MCF 10A (cell line): ENCODE results near the gene U2AF2. TPM values are rescaled to one million over a fixed set of nuclear protein-coding genes. Genes with fewer than 3 reads are reported as not detected.

Experiments used
- BruUV-seq: library from RNA; stranded (reverse); fragments of 400-500 nt; replicated peaks from 2 replicates; lab custom pipeline; 2021; lab: Mats Ljungman, UMichigan
- CTCF ChIA-PET: fragments of 300-600 bp; sonication (Branson Sonifier 250); formaldehyde crosslinking; extraction: SDS; loops from one replicate; lab custom pipeline; 2021; ENCODE audit warnings: antibody characterized with exemption, inconsistent platforms; lab: Yijun Ruan, JAX
- POLR2A ChIA-PET: fragments of 300-600, 350-650 bp; sonication (Branson Sonifier 250); formaldehyde crosslinking; extraction: SDS; loops from one replicate; lab custom pipeline; 2020; ENCODE audit warnings: antibody characterized with exemption, inconsistent platforms; lab: Yijun Ruan, JAX
- DNase-seq: peaks from one replicate; pipeline ENCODE4 v3.0.0-alpha.2; 2018; ENCODE audit not compliant: unreplicated experiment
- H3K27ac Mint-ChIP-seq: one replicate; pipeline ENCODE4 v1.8.0; 2022; ENCODE audit warnings: mild to moderate bottlenecking, low read depth, mixed read lengths; ENCODE audit not compliant: unreplicated experiment
- H3K27me3 Mint-ChIP-seq: one replicate; pipeline ENCODE4 v1.8.0; 2022; ENCODE audit warnings: mixed read lengths; ENCODE audit not compliant: insufficient read depth, unreplicated experiment
- H3K36me3 Mint-ChIP-seq: one replicate; pipeline ENCODE4 v1.8.0; 2022; ENCODE audit warnings: mild to moderate bottlenecking, moderate library complexity, mixed read lengths; ENCODE audit not compliant: insufficient read depth, unreplicated experiment
- H3K4me1 Mint-ChIP-seq: one replicate; pipeline ENCODE4 v1.8.0; 2022; ENCODE audit warnings: mixed read lengths; ENCODE audit not compliant: insufficient read depth, unreplicated experiment
- H3K4me3 Mint-ChIP-seq: one replicate; pipeline ENCODE4 v1.8.0; 2022; ENCODE audit warnings: mild to moderate bottlenecking, moderate library complexity, mixed read lengths; ENCODE audit not compliant: unreplicated experiment
- H3K9me3 Mint-ChIP-seq: one replicate; pipeline ENCODE4 v1.8.0; 2022; ENCODE audit warnings: mixed read lengths; ENCODE audit not compliant: unreplicated experiment
- intact Hi-C: fragments of 100-400 bp; cut with micrococcal nuclease; formaldehyde crosslinking; loops from 2 replicates; pipeline ENCODE4 v1.14.1; 2022
- total RNA-seq: library from RNA; stranded (reverse); gene quantifications from 2 replicates; pipeline ENCODE4 v1.2.3, GENCODE V29; 2022
- TF ChIP-seq, protein P1 (sequence below): fragments of 200-600 bp; IDR thresholded peaks from one replicate; pipeline ENCODE4 v1.8.0; 2022; ENCODE audit warnings: antibody characterized with exemption, mild to moderate bottlenecking; ENCODE audit not compliant: unreplicated experiment

U2AF2 gene
- total RNA-seq, 1 experiment from 2014 or later = 280 TPM

- intact Hi-C loops = no loop called here
- peaks cover 29% of the 10 kb centered on the region for H3K4me1 Mint-ChIP-seq
- CTCF ChIA-PET = interaction anchor here (0.9 to 1.2 kb wide), 2 partner anchors 8 to 11 kb away, joined by 3 read pairs; no protein-coding TSS in a partner anchor
These were observed 5.6 kb downstream of the U2AF2 start for GRCh38 chr19:55660404-55660803.

DNA sequence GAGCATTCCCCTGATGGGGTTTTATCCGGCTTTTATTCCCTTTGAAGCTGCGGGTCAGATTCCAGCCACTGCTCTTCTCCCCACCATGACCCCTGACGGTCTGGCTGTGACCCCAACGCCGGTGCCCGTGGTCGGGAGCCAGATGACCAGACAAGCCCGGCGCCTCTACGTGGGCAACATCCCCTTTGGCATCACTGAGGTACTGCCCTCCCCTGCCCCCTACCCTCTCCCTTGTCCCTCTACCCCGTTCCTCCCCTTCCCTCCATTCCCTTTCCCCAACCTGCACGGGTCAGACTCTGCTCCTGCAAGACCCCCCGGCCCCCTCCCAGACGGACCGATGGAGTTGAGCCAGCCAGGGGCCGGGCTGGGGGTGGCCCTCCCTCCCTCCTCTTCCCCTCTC is 6.2 kb downstream of the U2AF2 start:
- CTCF ChIA-PET = interaction anchor here (1.2 kb wide), 1 partner anchor 11 kb away, joined by 3 read pairs; no protein-coding TSS in a partner anchor
- Mint-ChIP-seq H3K4me1 (peaks cover 27% of the 10 kb centered on the region), H3K36me3 (peaks cover 50% of the 10 kb centered on the region), H3K27me3 (no peaks in the 10 kb centered on the region), H3K9me3 (no peaks in the 10 kb centered on the region), H3K4me3 (no peak overlapping the region), H3K27ac (no peak overlapping the region)
- DNase-seq = no peak
- no TSS peak for BruUV-seq
- intact Hi-C loops = no loop called here
- TF ChIP-seq, protein P1, sequence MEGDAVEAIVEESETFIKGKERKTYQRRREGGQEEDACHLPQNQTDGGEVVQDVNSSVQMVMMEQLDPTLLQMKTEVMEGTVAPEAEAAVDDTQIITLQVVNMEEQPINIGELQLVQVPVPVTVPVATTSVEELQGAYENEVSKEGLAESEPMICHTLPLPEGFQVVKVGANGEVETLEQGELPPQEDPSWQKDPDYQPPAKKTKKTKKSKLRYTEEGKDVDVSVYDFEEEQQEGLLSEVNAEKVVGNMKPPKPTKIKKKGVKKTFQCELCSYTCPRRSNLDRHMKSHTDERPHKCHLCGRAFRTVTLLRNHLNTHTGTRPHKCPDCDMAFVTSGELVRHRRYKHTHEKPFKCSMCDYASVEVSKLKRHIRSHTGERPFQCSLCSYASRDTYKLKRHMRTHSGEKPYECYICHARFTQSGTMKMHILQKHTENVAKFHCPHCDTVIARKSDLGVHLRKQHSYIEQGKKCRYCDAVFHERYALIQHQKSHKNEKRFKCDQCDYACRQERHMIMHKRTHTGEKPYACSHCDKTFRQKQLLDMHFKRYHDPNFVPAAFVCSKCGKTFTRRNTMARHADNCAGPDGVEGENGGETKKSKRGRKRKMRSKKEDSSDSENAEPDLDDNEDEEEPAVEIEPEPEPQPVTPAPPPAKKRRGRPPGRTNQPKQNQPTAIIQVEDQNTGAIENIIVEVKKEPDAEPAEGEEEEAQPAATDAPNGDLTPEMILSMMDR = no peak
- POLR2A ChIA-PET = interaction anchor here (0.6 kb wide), 1 partner anchor 170 kb away, joined by 4 read pairs; no protein-coding TSS in a partner anchor

More at GRCh38 chr19:55660404-55660803, 5.6 kb downstream of the U2AF2 start:
- Mint-ChIP-seq H3K27me3 (no peaks in the 10 kb centered on the region), H3K36me3 (peaks cover 47% of the 10 kb centered on the region), H3K4me3 (peak overlapping the region; percentile 52), H3K9me3 (no peaks in the 10 kb centered on the region), H3K27ac (no peak overlapping the region)
- no peak for DNase-seq
- TF ChIP-seq, protein P1 = no peak
- POLR2A ChIA-PET = no interaction called here
- BruUV-seq = no TSS peak

DNA sequence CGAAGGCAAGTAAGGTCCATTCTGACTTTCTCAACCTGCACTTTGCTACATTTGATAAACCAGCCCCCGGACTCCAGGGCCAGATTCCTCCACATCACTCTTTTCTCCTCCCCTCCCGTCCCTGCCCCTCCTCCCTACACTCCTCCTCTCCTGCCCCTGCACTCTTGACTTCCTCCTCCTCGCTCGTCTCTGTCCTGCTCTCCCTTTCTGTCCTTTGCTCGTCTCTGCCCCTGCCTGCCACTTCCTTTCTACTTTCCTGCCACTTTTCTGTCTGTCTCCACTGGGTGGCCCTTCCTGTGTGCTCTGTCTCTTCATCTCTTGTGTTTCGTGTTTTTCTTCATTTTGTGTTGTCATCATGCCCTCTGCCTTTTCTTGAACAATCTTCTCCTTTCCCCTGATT is 7.0 kb downstream of the U2AF2 start:
- Mint-ChIP-seq H3K4me3 (no peak overlapping the region), H3K9me3 (no peaks in the 10 kb centered on the region), H3K36me3 (peaks cover 58% of the 10 kb centered on the region), H3K27ac (peak overlapping the region; percentile 9), H3K4me1 (peaks cover 22% of the 10 kb centered on the region), H3K27me3 (no peaks in the 10 kb centered on the region)
- POLR2A ChIA-PET = interaction anchor here (0.9 kb wide), 1 partner anchor 10 kb away, joined by 3 read pairs; no protein-coding TSS in a partner anchor
- TF ChIP-seq, protein P1 = no peak
- CTCF ChIA-PET = interaction anchor here (1.7 kb wide), 1 partner anchor 10 kb away, joined by 5 read pairs; no protein-coding TSS in a partner anchor
- BruUV-seq = no TSS peak
- DNase-seq = no peak
- intact Hi-C loops = no loop called here

DNA sequence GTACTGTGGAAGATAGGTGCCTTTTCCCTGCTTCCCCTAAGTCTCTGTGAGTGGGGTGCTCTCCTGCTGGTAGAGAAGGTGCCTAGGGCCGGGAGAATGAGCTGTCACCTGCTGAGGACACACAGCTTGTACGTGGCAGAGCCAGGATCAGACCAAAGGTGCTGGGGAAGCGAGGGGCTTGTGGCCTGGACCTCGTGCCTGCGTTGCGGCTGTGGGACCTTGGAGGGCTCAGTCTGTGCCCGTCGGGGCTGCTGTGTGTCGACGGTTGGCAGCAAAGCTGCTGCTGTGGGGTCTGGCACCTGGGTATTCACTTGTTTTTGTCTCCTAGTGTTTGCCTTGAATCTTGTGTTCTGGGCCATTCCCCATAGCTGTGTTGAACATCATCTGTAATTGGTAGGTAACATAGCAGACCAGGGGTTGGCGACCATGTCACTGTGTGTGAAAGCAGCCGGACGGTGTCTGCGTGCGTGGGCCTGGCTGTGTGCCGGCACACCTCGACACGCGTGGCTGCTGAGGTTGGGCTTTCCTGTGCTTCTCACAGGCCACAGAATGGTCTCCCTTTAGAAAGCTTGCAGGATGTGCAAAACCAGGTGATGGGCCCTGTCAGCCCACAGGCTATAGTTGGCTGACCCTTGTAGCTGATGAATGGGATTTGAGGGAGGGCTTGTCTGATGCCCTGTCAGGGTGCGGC is 9.2 kb downstream of the U2AF2 start:
- intact Hi-C loops = no loop called here
- BruUV-seq = no TSS peak
- CTCF ChIA-PET = interaction anchor here (0.6 to 1.7 kb wide), 4 partner anchors 7 to 37 kb away, joined by 3 to 5 read pairs (median 4); no protein-coding TSS in a partner anchor

More for the DNA sequence above, 9.2 kb downstream of the U2AF2 start:
- TF ChIP-seq, protein P1 = no peak
- no peak for DNase-seq
- Mint-ChIP-seq H3K36me3 (peaks cover 79% of the 10 kb centered on the region), H3K4me3 (no peak overlapping the region), H3K4me1 (peaks cover 7% of the 10 kb centered on the region), H3K9me3 (no peaks in the 10 kb centered on the region), H3K27ac (no peak overlapping the region), H3K27me3 (no peaks in the 10 kb centered on the region)
- POLR2A ChIA-PET = interaction anchor here (1.9 kb wide), 1 partner anchor 9 kb away, joined by 5 read pairs; the partner anchor contains the start of gene U2AF2
